Fibroblast of lung (primary cell): ENCODE results near the gene NR6A1.

Experiments
- CTCF ChIP-seq, 2 donors: IDR thresholded peaks in 1 of 2; conservative IDR thresholded peaks in 1 of 2; 1 replicate in 1 of 2; 2 replicates in 1 of 2; pipeline ENCODE4 v1.5.1; 2011 to 2012; ENCODE audit warnings: low read length in 2 of 2, control low read depth in 1 of 2, inconsistent platforms in 1 of 2, low read depth in 1 of 2, mild to moderate bottlenecking in 1 of 2
- EZH2 ChIP-seq: IDR thresholded peaks from 2 replicates; pipeline ENCODE4 v1.5.1; 2012; ENCODE audit warnings: low read length, control low read depth, mild to moderate bottlenecking; ENCODE audit errors: missing control alignments

GRCh38 chr9:124549016-124549415 is 222.1 kb downstream of the NR6A1 start:
- TF ChIP-seq CTCF (conservative IDR thresholded peaks at IDR 0.05 in 1 of 2, IDR thresholded peaks at IDR 0.05 in 1 of 2; ENCODE audit: low read depth in 1 of 2, low read length in 2 of 2) = no peak
- no peak for TF ChIP-seq EZH2
